PC-3 (cell line): ENCODE measurements around the gene ETNK1. TPM values are rescaled to one million over a fixed set of nuclear protein-coding genes. Genes with fewer than 3 reads are reported as not detected.

Source experiments
- ATAC-seq: fragments of 200-7000 bp; cut with Tn5 transposase; 2 replicates; pipeline ENCODE4 v1.9.1; 2020; ENCODE audit warnings: mild to moderate bottlenecking, moderate library complexity
- BruUV-seq: library from RNA; stranded (reverse); fragments of 400-500 nt; replicated peaks from 2 replicates; lab custom pipeline; 2021; lab: Mats Ljungman, UMichigan
- CTCF ChIA-PET: fragments of 300-600 bp; sonication (Branson Sonifier 250); formaldehyde crosslinking; loops from one replicate; lab custom pipeline; 2022; ENCODE audit warnings: antibody characterized with exemption; lab: Charles Lee
- POLR2A ChIA-PET: fragments of 300-600 bp; sonication (Branson Sonifier 250); formaldehyde crosslinking; loops from one replicate; lab custom pipeline; 2022; ENCODE audit warnings: antibody characterized with exemption; ENCODE audit not compliant: unreplicated experiment; lab: Charles Lee
- DNase-seq: peaks from one replicate; pipeline ENCODE4 v3.0.0-alpha.2; 2015
- H2AFZ ChIP-seq: fragments of 300-600 bp; sonication (generic); 2 replicates; pipeline ENCODE4 v1.6.0; 2016; ENCODE audit warnings: antibody characterized with exemption, low read length
- H3F3A ChIP-seq: fragments of 300-600 bp; sonication (generic); one replicate; pipeline ENCODE4 v1.6.0; 2017; ENCODE audit warnings: antibody characterized with exemption, low read length, control low read depth, mild to moderate bottlenecking; ENCODE audit not compliant: unreplicated experiment
- H3K27ac ChIP-seq: fragments of 300-600 bp; sonication (generic); 2 replicates; pipeline ENCODE4 v1.5.1; 2016; ENCODE audit warnings: mild to moderate bottlenecking, low read length
- H3K27me3 ChIP-seq: fragments of 300-600 bp; sonication (generic); 2 replicates; pipeline ENCODE4 v1.6.1; 2016; ENCODE audit warnings: low read length, mixed read lengths
- H3K36me3 ChIP-seq: fragments of 300-600 bp; sonication (generic); 2 replicates; pipeline ENCODE4 v1.6.1; 2016; ENCODE audit warnings: low read depth, mixed run types, low read length, mixed read lengths
- H3K4me1 ChIP-seq: fragments of 300-600 bp; sonication (generic); 2 replicates; pipeline ENCODE4 v1.5.1; 2016; ENCODE audit warnings: low read length; ENCODE audit not compliant: insufficient read depth
- H3K4me2 ChIP-seq: fragments of 300-600 bp; sonication (generic); 2 replicates; pipeline ENCODE4 v1.6.0; 2016; ENCODE audit warnings: low read length
- H3K4me3 ChIP-seq: fragments of 300-600 bp; sonication (generic); 2 replicates; pipeline ENCODE4 v1.5.1; 2016; ENCODE audit warnings: mild to moderate bottlenecking, low read length, mixed read lengths
- H3K79me2 ChIP-seq: fragments of 300-600 bp; sonication (generic); 2 replicates; pipeline ENCODE4 v1.6.1; 2017; ENCODE audit warnings: low read length, mixed read lengths
- H3K9ac ChIP-seq: fragments of 300-600 bp; sonication (generic); 2 replicates; pipeline ENCODE4 v1.6.0; 2016; ENCODE audit warnings: mild to moderate bottlenecking, low read length
- H3K9me2 ChIP-seq: fragments of 300-600 bp; sonication (generic); replicated peaks from 2 replicates; pipeline ENCODE4 v1.6.1; 2016; ENCODE audit warnings: mixed run types, low read length, mixed read lengths
- H3K9me3 ChIP-seq: fragments of 300-600 bp; sonication (generic); 2 replicates; pipeline ENCODE4 v1.6.1; 2016; ENCODE audit warnings: low read length, mixed read lengths
- H4K20me1 ChIP-seq: fragments of 300-600 bp; sonication (generic); 2 replicates; pipeline ENCODE4 v1.6.1; 2016; ENCODE audit warnings: low read length, mixed read lengths
- CTCF ChIP-seq: fragments of 300-600 bp; sonication (generic); conservative IDR thresholded peaks from 2 replicates; pipeline ENCODE4 v1.5.1; 2017; ENCODE audit warnings: antibody characterized with exemption, low read depth, mild to moderate bottlenecking, low read length
- EZH2 ChIP-seq: fragments of 300-600 bp; sonication (generic); IDR thresholded peaks from one replicate; pipeline ENCODE4 v1.6.1; 2017; ENCODE audit warnings: antibody characterized with exemption, mild to moderate bottlenecking, low read length; ENCODE audit not compliant: unreplicated experiment
- EZH2phosphoT487 ChIP-seq: fragments of 300-600 bp; sonication (generic); IDR thresholded peaks from 2 replicates; pipeline ENCODE4 v1.6.1; 2018; ENCODE audit warnings: mild to moderate bottlenecking, antibody characterized with exemption, low read length, borderline replicate concordance
- intact Hi-C: fragments of 100-400 bp; cut with micrococcal nuclease; formaldehyde crosslinking; loops from 2 replicates; pipeline ENCODE4 v1.9.0; 2023
- total RNA-seq: library from RNA; depleted of rRNA; stranded (reverse); fragments of >200 nt; gene quantifications from 2 replicates; pipeline ENCODE4 v1.2.3, GENCODE V29; 2014

Gene ETNK1
- total RNA-seq, 1 experiment from 2014 or later, result 17.8 TPM

DNA sequence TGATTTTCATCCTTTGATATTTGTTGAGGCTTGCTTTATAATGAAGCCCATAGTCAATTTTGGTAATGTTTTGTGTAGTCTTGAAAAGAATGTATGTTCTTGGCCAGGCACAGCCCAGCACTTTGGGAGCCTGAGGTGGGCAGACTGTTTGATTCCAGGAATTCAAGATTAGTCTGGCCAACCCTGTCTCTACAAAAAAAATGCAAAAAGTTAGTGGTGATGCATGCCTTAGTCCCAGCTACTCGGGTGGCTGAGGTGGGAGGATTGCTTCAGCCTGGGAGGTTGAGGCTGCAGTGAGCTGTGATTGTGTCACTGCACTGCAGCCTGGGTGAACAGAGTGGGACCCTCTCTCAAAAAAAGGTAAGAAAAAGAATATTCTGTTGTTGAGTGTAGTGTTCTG is 10.8 kb downstream of the ETNK1 start:
- Histone ChIP-seq H3K9me2 (no peaks in the 10 kb centered on the region), H2AFZ (no peak overlapping the region), H3K9me3 (no peaks in the 10 kb centered on the region), H3K36me3 (peaks cover 8% of the 10 kb centered on the region), H3K4me3 (no peak overlapping the region), H4K20me1 (peaks cover 18% of the 10 kb centered on the region; the same call in 1 of the 2 replicates), H3K4me2 (no peak overlapping the region), H3K27ac (no peak overlapping the region), H3K79me2 (peaks cover 76% of the 10 kb centered on the region), H3F3A (no peaks in the 10 kb centered on the region), H3K9ac (no peak overlapping the region), H3K27me3 (no peaks in the 10 kb centered on the region), H3K4me1 (peaks cover 4% of the 10 kb centered on the region; the same call in 1 of the 2 replicates)
- no TSS peak for BruUV-seq
- no peak for DNase-seq
- TF ChIP-seq EZH2phosphoT487 (no peak), EZH2 (no peak), CTCF (no peak)
- POLR2A ChIA-PET, result no interaction called here
- no peak for ATAC-seq
- CTCF ChIA-PET, result no interaction called here
- intact Hi-C loops, result no loop called here

- no peaks in the 10 kb centered on the region for H3K27me3 ChIP-seq
- H3K4me1 ChIP-seq, result no peaks in the 10 kb centered on the region
- no peak overlapping the region for H3K9ac ChIP-seq
- CTCF ChIA-PET, result no interaction called here
- H3K4me2 ChIP-seq, result no peak overlapping the region
- POLR2A ChIA-PET, result no interaction called here
- no peaks in the 10 kb centered on the region; the same call in 1 of the 2 replicates for H3K36me3 ChIP-seq
- no peak overlapping the region for H3K27ac ChIP-seq
- BruUV-seq, result no TSS peak
- peaks cover 40% of the 10 kb centered on the region for H3K79me2 ChIP-seq
- DNase-seq (no peak), ATAC-seq (no peak)
- no peaks in the 10 kb centered on the region for H3K9me3 ChIP-seq
- no peak overlapping the region for H2AFZ ChIP-seq
- TF ChIP-seq EZH2, result no peak
- TF ChIP-seq EZH2phosphoT487, result no peak
- no peak for TF ChIP-seq CTCF
- no peak overlapping the region for H3K4me3 ChIP-seq
- 0 out of 2 replicates have a peak, but pooled peaks cover 3% of the 10 kb centered on the region for H4K20me1 ChIP-seq
- H3K9me2 ChIP-seq, result no peaks in the 10 kb centered on the region
- intact Hi-C loops, result no loop called here
- H3F3A ChIP-seq, result no peaks in the 10 kb centered on the region
These were observed 15.9 kb downstream of the ETNK1 start for GRCh38 chr12:22640851-22641250.

DNA sequence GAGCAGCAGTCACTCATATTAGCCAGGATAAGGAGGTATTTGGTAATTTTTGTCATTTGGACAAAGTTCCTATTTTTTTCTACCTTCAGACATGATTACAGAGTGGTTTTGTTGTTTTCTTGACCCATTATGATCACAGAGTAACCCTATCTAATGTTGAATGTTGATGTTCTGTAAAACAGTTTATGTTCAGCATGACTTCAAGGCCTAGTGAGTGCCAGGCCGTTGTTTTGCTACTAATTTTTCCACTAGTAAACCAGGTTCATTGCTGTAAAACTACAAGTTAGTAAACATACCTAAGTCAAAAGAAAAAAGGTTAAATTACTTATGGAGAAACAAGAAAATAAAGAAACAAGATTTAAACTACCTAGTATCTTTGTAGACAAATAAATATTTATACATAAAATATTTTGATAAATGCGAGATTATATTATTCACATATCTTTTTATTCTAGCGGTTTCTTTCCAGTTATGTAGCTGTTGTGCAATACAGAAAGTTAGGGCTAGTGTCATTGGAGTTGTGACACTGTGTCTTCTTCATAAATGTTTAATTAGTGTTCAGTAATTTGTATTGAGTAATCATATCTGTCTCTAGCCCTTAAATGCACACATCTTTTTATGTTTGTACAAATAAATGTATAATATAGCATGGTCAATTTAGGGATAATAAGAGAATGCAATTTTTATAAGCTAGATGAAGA is 16.5 kb downstream of the ETNK1 start:
- Histone ChIP-seq H3F3A (no peaks in the 10 kb centered on the region), H3K9me2 (no peaks in the 10 kb centered on the region), H3K4me1 (no peaks in the 10 kb centered on the region), H3K9me3 (no peaks in the 10 kb centered on the region), H2AFZ (no peak overlapping the region), H3K36me3 (no peaks in the 10 kb centered on the region; the same call in 1 of the 2 replicates), H4K20me1 (0 out of 2 replicates have a peak, but pooled peaks cover 3% of the 10 kb centered on the region), H3K4me3 (no peak overlapping the region), H3K27ac (no peak overlapping the region), H3K9ac (no peak overlapping the region), H3K4me2 (no peak overlapping the region), H3K79me2 (peaks cover 33% of the 10 kb centered on the region), H3K27me3 (no peaks in the 10 kb centered on the region)
- TF ChIP-seq EZH2 (no peak), EZH2phosphoT487 (no peak), CTCF (no peak)
- ChIA-PET POLR2A (no interaction called here), CTCF (no interaction called here)
- intact Hi-C loops, result no loop called here
- no TSS peak for BruUV-seq
- no peak for ATAC-seq
- no peak for DNase-seq
